HFFc6 (cell line): ENCODE measurements around the gene HS3ST1. TPM values are rescaled to one million over a fixed set of nuclear protein-coding genes. Genes with fewer than 3 reads are reported as not detected.

ENCODE experiments used
- DNase-seq: peaks from one replicate; pipeline ENCODE4 v3.0.0-alpha.2; 2018
- H3K27ac Mint-ChIP-seq: 2 replicates; pipeline ENCODE4 v1.8.0; 2020; ENCODE audit warnings: mild to moderate bottlenecking, mixed read lengths
- H3K27me3 Mint-ChIP-seq: 2 replicates; pipeline ENCODE4 v1.8.0; 2021; ENCODE audit warnings: mild to moderate bottlenecking, moderate library complexity, mixed read lengths; ENCODE audit not compliant: insufficient read depth
- H3K36me3 Mint-ChIP-seq: 2 replicates; pipeline ENCODE4 v1.8.0; 2021; ENCODE audit warnings: low read depth, mixed read lengths
- H3K4me1 Mint-ChIP-seq: 2 replicates; pipeline ENCODE4 v1.8.0; 2020; ENCODE audit warnings: low read depth, mixed read lengths
- H3K4me3 Mint-ChIP-seq: 2 replicates; pipeline ENCODE4 v1.8.0; 2020; ENCODE audit warnings: mild to moderate bottlenecking, moderate library complexity, mixed read lengths
- H3K9me3 Mint-ChIP-seq: 2 replicates; pipeline ENCODE4 v1.8.0; 2020; ENCODE audit warnings: mild to moderate bottlenecking, mixed read lengths
- CTCF ChIP-seq: fragments of 200-600 bp; sonication (generic); IDR thresholded peaks from 2 replicates; pipeline ENCODE4 v1.5.0; 2021; ENCODE audit warnings: antibody characterized with exemption, mild to moderate bottlenecking
- total RNA-seq, 6 experiments: library from RNA; stranded (reverse); fragmentation: NEBNext Ultra II Directional; extraction: Animal tissue kit (Norgen Biotek cat#: 25700); gene quantifications; 2 replicates in 1 of 6; 3 replicates in 5 of 6; pipeline ENCODE4 v1.2.3, GENCODE V29; 2021

The HS3ST1 gene
- total RNA-seq, 6 experiments from 2014 or later, result not detected

- Mint-ChIP-seq H3K27me3 (no peaks in the 10 kb centered on the region), H3K36me3 (no peaks in the 10 kb centered on the region), H3K4me1 (no peaks in the 10 kb centered on the region), H3K27ac (no peak overlapping the region), H3K9me3 (peaks cover 41% of the 10 kb centered on the region), H3K4me3 (no peak overlapping the region)
- no peak for DNase-seq
- no peak for TF ChIP-seq CTCF
These were observed 12.5 kb downstream of the HS3ST1 start for GRCh38 chr4:11416071-11416766.

- no peaks in the 10 kb centered on the region for H3K27me3 Mint-ChIP-seq
- H3K9me3 Mint-ChIP-seq, result peaks cover 34% of the 10 kb centered on the region
- TF ChIP-seq CTCF, result no peak
- H3K27ac Mint-ChIP-seq, result no peak overlapping the region
- no peak overlapping the region for H3K4me3 Mint-ChIP-seq
- H3K36me3 Mint-ChIP-seq, result no peaks in the 10 kb centered on the region
- DNase-seq, result no peak
- H3K4me1 Mint-ChIP-seq, result no peaks in the 10 kb centered on the region
These were observed 13.2 kb downstream of the HS3ST1 start for GRCh38 chr4:11415409-11416070.

GRCh38 chr4:11412211-11412610, 16.5 kb downstream of the HS3ST1 start:
- H3K4me3 Mint-ChIP-seq, result no peak overlapping the region
- no peaks in the 10 kb centered on the region for H3K4me1 Mint-ChIP-seq
- peaks cover 34% of the 10 kb centered on the region for H3K9me3 Mint-ChIP-seq
- H3K27ac Mint-ChIP-seq, result no peak overlapping the region
- TF ChIP-seq CTCF, result no peak
- H3K27me3 Mint-ChIP-seq, result no peaks in the 10 kb centered on the region
- DNase-seq, result no peak
- H3K36me3 Mint-ChIP-seq, result no peaks in the 10 kb centered on the region

GRCh38 chr4:11409632-11410031, 19.1 kb downstream of the HS3ST1 start:
- Mint-ChIP-seq H3K4me1 (no peaks in the 10 kb centered on the region), H3K27ac (no peak overlapping the region), H3K27me3 (no peaks in the 10 kb centered on the region; the same call in 1 of the 2 replicates), H3K4me3 (no peak overlapping the region), H3K9me3 (peaks cover 23% of the 10 kb centered on the region), H3K36me3 (no peaks in the 10 kb centered on the region)
- TF ChIP-seq CTCF, result no peak
- DNase-seq, result no peak

- no peaks in the 10 kb centered on the region for H3K36me3 Mint-ChIP-seq
- TF ChIP-seq CTCF, result no peak
- peaks cover 20% of the 10 kb centered on the region for H3K9me3 Mint-ChIP-seq
- H3K4me1 Mint-ChIP-seq, result no peaks in the 10 kb centered on the region
- H3K27me3 Mint-ChIP-seq, result no peaks in the 10 kb centered on the region; the same call in 1 of the 2 replicates
- DNase-seq, result no peak
- no peak overlapping the region for H3K27ac Mint-ChIP-seq
- no peak overlapping the region for H3K4me3 Mint-ChIP-seq
These were observed 20.3 kb downstream of the HS3ST1 start for GRCh38 chr4:11408233-11408967.
